ENCODE measurements around the gene SCN5A. TPM values are rescaled to one million over a fixed set of nuclear protein-coding genes. Genes with fewer than 3 reads are reported as not detected.

The SCN5A gene
- total RNA-seq, 1 experiment from 2014 or later, result 11.5 TPM

GRCh38 chr3:38578551-38578950 lies 70.9 kb downstream of the SCN5A start:
- RAD21 ChIA-PET (ENCODE audit: low non-redundant PET in 1 of 2, low total read pairs in 2 of 2, uncharacterized antibody in 2 of 2, unreplicated experiment in 2 of 2), result no interaction called here
- CTCF ChIA-PET, result no interaction called here
- BruUV-seq (replicated peaks), result no TSS peak

GRCh38 chr3:38578081-38578475 lies 71.4 kb downstream of the SCN5A start:
- ChIA-PET RAD21 (ENCODE audit: low non-redundant PET in 1 of 2, low total read pairs in 2 of 2, uncharacterized antibody in 2 of 2, unreplicated experiment in 2 of 2) (no interaction called here), CTCF (no interaction called here), POLR2A (no interaction called here)
- TF ChIP-seq, protein P1, sequence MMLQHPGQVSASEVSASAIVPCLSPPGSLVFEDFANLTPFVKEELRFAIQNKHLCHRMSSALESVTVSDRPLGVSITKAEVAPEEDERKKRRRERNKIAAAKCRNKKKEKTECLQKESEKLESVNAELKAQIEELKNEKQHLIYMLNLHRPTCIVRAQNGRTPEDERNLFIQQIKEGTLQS (IDR thresholded peaks at IDR 0.05), result no peak
- TF ChIP-seq RAD21 (IDR thresholded peaks at IDR 0.05; ENCODE audit: low read depth), result no peak
- no peak for TF ChIP-seq CEBPB (IDR thresholded peaks at IDR 0.05; ENCODE audit: low read depth)
- TF ChIP-seq, protein P2, sequence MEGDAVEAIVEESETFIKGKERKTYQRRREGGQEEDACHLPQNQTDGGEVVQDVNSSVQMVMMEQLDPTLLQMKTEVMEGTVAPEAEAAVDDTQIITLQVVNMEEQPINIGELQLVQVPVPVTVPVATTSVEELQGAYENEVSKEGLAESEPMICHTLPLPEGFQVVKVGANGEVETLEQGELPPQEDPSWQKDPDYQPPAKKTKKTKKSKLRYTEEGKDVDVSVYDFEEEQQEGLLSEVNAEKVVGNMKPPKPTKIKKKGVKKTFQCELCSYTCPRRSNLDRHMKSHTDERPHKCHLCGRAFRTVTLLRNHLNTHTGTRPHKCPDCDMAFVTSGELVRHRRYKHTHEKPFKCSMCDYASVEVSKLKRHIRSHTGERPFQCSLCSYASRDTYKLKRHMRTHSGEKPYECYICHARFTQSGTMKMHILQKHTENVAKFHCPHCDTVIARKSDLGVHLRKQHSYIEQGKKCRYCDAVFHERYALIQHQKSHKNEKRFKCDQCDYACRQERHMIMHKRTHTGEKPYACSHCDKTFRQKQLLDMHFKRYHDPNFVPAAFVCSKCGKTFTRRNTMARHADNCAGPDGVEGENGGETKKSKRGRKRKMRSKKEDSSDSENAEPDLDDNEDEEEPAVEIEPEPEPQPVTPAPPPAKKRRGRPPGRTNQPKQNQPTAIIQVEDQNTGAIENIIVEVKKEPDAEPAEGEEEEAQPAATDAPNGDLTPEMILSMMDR (IDR thresholded peaks at IDR 0.05 in 2 of 3, conservative IDR thresholded peaks at IDR 0.05 in 1 of 3; ENCODE audit: borderline replicate concordance in 1 of 3, insufficient read depth in 1 of 3, low read depth in 2 of 3, low read length in 2 of 3), result no peak
- TF ChIP-seq ELF1 (IDR thresholded peaks at IDR 0.05; ENCODE audit: borderline replicate concordance, low read depth), result no peak
- no peak for TF ChIP-seq SRF (IDR thresholded peaks at IDR 0.05; ENCODE audit: low read depth)
- TF ChIP-seq FOSL1 (IDR thresholded peaks at IDR 0.05; ENCODE audit: low read depth), result no peak
- no peak for TF ChIP-seq YY1 (IDR thresholded peaks at IDR 0.05; ENCODE audit: extremely low read depth, insufficient replicate concordance, low read depth, low read length)
- no peak overlapping the region for H3K27ac ChIP-seq (ENCODE audit: low read depth, low read length)
- H3K4me2 ChIP-seq (ENCODE audit: low read length), result no peak overlapping the region
- no peak overlapping the region for H3K9ac ChIP-seq (ENCODE audit: low read length)
- H4K20me1 ChIP-seq (ENCODE audit: insufficient read depth), result no peaks in the 10 kb centered on the region
- no peaks in the 10 kb centered on the region for H3K27me3 ChIP-seq (ENCODE audit: insufficient read depth, low read length)
- H3K36me3 ChIP-seq (ENCODE audit: control insufficient read depth in 1 of 2, insufficient read depth in 2 of 2, low read length in 2 of 2), result no peaks in the 10 kb centered on the region
- no peak overlapping the region for H2AFZ ChIP-seq (ENCODE audit: low read depth, low read length, poor library complexity, severe bottlenecking)
- no peaks in the 10 kb centered on the region for H3K9me2 ChIP-seq (ENCODE audit: insufficient read depth)
- intact Hi-C loops (cut with micrococcal nuclease), result no loop called here
- ATAC-seq (no peak), DNase-seq (ENCODE audit: low read depth, low spot score) (no peak)
- BruUV-seq (replicated peaks), result no TSS peak
- H3K4me3 ChIP-seq (replicated peaks in 1 of 2; ENCODE audit: low read depth in 1 of 2, low read length in 2 of 2), result no peak overlapping the region
- 0 out of 4 replicates have a peak, but pooled peaks cover 0 to under 1% of the 10 kb centered on the region in 2 experiments for H3K9me3 ChIP-seq (ENCODE audit: control insufficient read depth in 1 of 2, insufficient read depth in 1 of 2, low read depth in 1 of 2, low read length in 2 of 2)
- no peaks in the 10 kb centered on the region for H3K79me2 ChIP-seq (ENCODE audit: insufficient read depth, low read length)
- H3K4me1 ChIP-seq (ENCODE audit: control insufficient read depth in 1 of 2, insufficient read depth in 2 of 2, low read length in 2 of 2), result no peaks in the 10 kb centered on the region

More at GRCh38 chr3:38578551-38578950, 70.9 kb downstream of the SCN5A start:
- Histone ChIP-seq H4K20me1 (ENCODE audit: insufficient read depth) (no peaks in the 10 kb centered on the region), H3K4me3 (replicated peaks in 1 of 2; ENCODE audit: low read depth in 1 of 2, low read length in 2 of 2) (no peak overlapping the region), H3K27ac (ENCODE audit: low read depth, low read length) (no peak overlapping the region), H3K4me1 (ENCODE audit: control insufficient read depth in 1 of 2, insufficient read depth in 2 of 2, low read length in 2 of 2) (no peaks in the 10 kb centered on the region), H3K9me3 (ENCODE audit: control insufficient read depth in 1 of 2, insufficient read depth in 1 of 2, low read depth in 1 of 2, low read length in 2 of 2) (no peaks in the 10 kb centered on the region), H3K79me2 (ENCODE audit: insufficient read depth, low read length) (no peaks in the 10 kb centered on the region), H2AFZ (ENCODE audit: low read depth, low read length, poor library complexity, severe bottlenecking) (no peak overlapping the region), H3K36me3 (ENCODE audit: control insufficient read depth in 1 of 2, insufficient read depth in 2 of 2, low read length in 2 of 2) (no peaks in the 10 kb centered on the region), H3K4me2 (ENCODE audit: low read length) (no peak overlapping the region), H3K9ac (ENCODE audit: low read length) (no peak overlapping the region), H3K9me2 (ENCODE audit: insufficient read depth) (no peaks in the 10 kb centered on the region), H3K27me3 (ENCODE audit: insufficient read depth, low read length) (no peaks in the 10 kb centered on the region)
- POLR2A ChIA-PET, result no interaction called here
- DNase-seq (ENCODE audit: low read depth, low spot score), result no peak
- intact Hi-C loops (cut with micrococcal nuclease), result no loop called here
- TF ChIP-seq FOSL1 (IDR thresholded peaks at IDR 0.05; ENCODE audit: low read depth) (no peak), EZH2phosphoT487 (IDR thresholded peaks at IDR 0.05; ENCODE audit: borderline replicate concordance) (no peak), POLR2A (IDR thresholded peaks at IDR 0.05; ENCODE audit: borderline replicate concordance, extremely low read depth, insufficient read depth, insufficient read length) (no peak), EZH2 (IDR thresholded peaks at IDR 0.05) (no peak), ELF1 (IDR thresholded peaks at IDR 0.05; ENCODE audit: borderline replicate concordance, low read depth) (no peak), POLR2AphosphoS5 (IDR thresholded peaks at IDR 0.05; ENCODE audit: low read depth, low read length) (no peak), SP1 (IDR thresholded peaks at IDR 0.05; ENCODE audit: low read depth) (no peak)
- no peak for ATAC-seq
